CMK (cell line): ENCODE results near the gene PARVG.

Experiments used
- DNase-seq: peaks from one replicate; pipeline ENCODE4 v3.0.0-alpha.2; 2010; ENCODE audit warnings: low read depth

Gene PARVG

DNA sequence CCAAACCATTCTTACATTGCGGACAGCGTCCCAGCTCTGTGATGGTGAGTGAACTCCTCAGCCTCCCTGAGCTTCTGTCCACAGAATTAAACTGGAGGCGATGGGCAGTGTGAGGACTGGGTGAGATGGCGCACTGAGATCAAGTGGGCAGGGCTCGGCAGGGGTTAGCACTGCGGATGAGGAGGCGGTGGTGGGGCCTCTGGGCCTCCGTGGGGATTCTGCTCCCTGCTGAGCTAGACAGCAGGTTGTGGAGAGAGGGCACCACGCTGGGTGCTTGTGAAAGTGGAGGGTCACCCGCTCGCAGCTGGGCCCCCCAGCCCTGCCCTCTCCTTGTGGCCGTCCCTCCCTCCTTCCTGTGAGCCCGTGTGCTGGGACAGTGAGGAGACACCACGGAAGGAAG is 25.6 kb upstream of the PARVG start:
- no peak for DNase-seq

GRCh38 chr22:44157916-44158618 is 22.7 kb upstream of the PARVG start:
- DNase-seq: no peak

- no peak for DNase-seq
These were observed 21.9 kb upstream of the PARVG start for GRCh38 chr22:44158816-44159215.

DNA sequence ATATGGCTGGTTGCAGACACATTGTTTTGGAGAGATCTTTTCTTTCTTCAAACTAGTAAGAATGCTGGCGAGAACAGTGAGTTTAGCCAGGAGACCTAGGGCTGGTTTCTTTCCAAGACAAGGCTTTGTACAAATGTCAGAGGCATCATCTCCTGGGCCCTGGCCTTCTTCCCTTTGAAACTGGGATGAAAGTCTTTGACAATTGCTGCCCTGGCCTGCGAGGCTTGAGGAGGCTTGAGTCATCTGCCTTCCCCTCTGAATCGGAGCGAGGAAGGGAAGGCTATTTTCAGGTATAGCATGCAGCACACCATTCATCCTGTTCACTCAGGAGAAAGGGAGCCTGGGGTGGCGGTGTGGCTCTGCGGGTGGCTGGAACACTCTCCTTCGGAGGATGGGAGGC is 21.5 kb upstream of the PARVG start:
- no peak for DNase-seq

DNA sequence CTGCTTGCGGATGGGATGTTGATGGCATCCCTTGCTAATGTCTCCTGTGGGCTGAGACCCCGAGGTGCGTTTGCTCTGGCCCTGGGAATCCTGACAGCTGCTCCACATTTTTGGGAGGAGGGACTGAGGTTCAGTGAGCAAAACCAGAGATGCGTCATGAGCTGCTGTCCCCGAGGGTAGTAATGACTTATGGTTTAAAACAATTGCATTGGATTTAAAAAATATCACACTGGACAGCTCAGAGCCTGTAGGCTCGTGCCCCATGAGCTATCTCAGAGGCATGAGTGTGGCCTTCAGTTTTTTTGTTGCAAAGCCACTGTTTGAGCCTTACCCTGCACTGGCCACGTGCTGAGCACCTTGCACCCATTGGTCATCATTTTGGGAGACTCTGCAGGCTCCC is 20.9 kb upstream of the PARVG start:
- DNase-seq: no peak

DNA sequence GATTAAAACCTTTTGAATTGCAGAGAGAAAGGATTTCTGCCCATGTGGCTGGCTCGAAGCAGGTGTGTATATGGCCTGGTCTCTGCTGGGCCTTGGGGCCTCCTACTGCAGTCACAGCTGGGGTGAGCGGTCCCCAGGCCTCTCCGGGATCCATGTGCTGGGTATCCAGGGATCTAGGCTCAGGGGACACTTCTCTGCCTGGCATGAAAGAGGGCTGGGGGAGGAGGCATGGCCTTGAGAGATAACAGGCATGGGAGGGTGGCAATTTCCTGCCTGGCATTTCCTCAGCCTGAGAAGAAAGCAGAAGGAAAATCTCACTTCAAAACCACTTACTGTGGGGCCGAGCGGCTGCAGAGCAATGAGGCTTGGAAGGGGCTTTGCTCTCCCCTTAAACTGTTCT is 20.3 kb upstream of the PARVG start:
- DNase-seq: no peak

GRCh38 chr22:44161673-44162072 is 19.1 kb upstream of the PARVG start:
- no peak for DNase-seq

DNA sequence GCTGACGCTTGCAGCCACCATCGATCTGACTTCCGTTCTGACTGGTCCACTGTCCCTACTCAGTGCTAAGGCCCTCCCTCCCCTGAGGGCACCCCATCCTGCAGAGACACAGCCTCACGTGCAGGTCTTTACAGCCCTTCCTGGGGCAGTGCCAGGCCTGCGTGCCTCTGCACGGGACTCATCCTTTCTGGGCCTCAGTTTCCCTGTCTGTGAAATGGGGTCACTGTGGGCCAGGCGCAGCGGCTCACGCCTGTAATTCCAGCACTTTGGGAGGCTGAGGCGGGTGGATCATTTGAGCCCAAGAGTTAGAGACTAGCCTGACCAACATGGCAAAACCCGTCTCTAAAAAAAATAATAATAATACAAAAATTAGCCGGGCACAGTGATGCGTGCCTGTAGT is 17.8 kb upstream of the PARVG start:
- DNase-seq: no peak

DNA sequence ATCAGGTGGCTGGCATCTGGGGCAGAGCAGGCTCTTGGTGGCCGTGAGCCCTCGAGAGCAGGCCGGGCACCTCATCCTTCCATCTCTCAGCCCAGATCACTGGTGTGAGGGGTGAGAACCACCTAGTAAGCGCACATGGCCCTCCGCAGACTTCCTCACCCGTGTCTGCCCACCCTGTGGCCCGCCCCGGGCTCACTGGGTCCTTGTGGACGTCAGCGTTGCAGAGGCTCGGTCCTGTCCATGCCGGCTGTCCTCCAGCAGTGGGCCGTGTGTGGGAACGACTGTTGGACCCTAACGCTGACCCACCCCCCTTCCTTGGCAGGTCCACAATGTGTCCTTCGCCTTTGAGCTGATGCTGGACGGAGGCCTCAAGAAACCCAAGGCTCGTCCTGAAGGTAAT is 17.2 kb upstream of the PARVG start:
- DNase-seq: no peak

DNA sequence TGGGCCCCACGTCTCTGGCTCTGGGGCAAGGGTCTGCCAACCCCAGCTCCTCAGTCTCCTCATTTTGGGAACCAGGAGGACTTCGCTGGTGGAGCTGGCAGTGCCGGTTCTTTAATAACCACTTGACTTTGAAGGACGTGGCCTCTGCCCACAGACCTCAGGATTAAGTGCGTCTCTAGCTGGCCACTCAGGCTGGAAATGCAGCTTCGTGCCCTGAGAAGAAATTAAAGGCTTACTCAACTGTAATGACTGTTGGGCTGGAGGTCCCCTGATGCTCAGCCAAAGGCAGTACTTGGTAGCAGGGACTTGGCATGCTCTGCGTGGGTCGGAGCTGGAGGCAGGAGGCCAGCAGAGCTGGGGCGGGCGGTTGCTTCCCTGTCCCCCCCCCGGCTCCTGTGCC is 16.7 kb upstream of the PARVG start:
- DNase-seq: no peak

DNA sequence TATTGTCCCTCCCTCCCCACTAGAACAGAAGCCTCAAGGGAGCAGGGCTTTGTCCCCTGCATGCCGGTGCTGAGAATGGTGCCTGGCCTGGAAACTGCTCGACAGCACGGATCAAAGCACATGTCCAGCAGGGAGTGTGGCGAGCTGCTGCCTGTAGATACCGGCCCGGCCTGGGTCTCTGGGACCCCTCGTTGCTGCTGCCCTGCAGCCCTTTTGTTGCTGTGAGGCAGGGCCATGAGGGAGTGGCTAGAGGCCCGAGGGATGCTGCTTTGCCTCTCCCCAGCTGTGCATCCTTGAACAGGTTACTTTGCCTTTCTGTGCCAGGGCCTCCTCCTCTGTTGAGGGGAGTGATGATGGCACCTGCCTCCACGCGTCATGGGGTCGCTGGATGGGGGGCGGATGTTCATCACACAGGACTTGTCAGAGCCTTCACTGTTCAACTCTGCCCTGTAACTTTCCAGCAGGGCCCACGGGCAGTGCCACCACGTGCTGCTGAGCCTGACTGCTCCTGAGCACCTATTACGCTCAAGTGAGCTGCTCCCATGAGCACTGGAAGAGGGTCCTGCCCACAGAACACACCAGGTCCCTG is 15.3 kb upstream of the PARVG start:
- no peak for DNase-seq

DNA sequence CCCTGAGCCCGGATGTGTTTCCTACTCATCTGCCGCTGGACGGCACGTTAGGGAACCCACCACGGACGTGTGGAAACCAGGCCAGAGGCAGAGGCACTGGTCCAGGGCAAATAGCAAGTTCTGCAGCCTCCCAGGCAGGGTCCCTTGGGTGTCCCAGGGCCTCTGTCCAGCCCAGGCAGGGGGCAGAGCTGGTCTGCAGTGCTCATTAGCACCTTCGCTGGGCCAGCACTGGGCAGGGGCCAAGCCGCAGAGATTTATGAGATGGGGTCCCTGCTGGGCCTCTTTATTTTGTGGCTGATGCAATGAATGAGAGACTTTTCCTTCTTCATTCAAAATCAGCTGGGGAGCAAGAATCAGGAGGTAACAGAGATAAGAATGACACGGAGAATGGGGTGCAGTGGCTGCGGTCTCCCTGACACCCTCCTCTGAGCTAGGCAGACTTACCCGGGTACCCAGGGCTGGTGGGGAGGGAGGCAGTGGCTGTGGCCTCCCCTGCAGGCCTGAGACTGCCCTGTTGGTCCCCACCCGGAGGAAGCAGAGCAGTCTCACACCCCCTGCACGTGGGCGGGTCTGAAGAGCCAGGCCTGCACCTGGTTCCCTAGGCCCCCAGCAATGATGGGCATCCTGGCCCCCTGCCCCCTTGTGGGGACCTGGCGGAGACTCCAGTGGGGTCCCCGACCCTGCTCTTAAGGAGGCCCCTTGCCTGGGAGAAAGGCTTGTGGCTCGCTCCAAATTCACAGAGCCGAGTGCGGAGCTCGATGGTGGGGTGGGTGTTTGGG is 14.0 kb upstream of the PARVG start:
- DNase-seq: no peak

DNA sequence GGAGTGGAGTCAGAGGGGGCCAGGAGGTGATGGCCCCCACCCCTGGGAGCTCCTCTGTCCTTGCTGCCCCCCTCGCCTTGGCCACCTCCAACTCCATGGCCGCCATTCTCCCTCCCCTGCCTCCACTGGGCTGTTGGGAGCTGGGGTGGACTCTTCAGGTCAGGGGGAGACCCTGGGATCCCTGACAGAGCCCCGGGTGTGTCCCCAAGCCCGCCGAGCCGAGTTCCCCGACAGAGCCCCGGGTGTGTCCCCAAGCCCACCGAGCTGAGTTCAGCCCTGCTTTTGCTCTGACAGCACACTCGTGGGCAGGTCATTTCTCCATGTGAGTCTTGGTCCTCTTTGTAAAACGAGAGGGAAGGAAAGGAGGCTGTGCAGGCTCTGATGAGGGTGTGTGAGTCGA is 13.2 kb upstream of the PARVG start:
- DNase-seq: no peak

GRCh38 chr22:44168206-44168605 is 12.5 kb upstream of the PARVG start:
- DNase-seq: no peak

GRCh38 chr22:44170470-44170869 is 10.3 kb upstream of the PARVG start:
- no peak for DNase-seq

DNA sequence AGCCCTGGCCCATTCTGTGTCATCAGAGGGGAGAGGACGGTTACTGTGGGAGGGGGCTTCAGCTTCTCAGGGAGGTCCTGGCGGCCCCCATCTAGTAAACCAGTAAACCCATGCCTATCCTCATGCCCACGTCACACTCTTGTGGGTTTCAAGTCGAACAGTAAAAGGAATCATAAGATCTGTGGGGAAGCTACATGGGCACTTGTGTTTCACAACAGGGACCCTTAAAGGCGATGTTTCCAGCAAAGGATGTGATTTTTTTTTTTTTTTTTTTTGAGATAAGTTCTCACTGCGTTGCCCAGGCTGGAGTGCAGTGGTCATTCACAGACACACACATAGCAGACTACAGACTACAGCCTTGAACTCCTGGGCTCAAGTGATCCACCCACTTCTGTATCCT is 9.2 kb upstream of the PARVG start:
- no peak for DNase-seq

DNA sequence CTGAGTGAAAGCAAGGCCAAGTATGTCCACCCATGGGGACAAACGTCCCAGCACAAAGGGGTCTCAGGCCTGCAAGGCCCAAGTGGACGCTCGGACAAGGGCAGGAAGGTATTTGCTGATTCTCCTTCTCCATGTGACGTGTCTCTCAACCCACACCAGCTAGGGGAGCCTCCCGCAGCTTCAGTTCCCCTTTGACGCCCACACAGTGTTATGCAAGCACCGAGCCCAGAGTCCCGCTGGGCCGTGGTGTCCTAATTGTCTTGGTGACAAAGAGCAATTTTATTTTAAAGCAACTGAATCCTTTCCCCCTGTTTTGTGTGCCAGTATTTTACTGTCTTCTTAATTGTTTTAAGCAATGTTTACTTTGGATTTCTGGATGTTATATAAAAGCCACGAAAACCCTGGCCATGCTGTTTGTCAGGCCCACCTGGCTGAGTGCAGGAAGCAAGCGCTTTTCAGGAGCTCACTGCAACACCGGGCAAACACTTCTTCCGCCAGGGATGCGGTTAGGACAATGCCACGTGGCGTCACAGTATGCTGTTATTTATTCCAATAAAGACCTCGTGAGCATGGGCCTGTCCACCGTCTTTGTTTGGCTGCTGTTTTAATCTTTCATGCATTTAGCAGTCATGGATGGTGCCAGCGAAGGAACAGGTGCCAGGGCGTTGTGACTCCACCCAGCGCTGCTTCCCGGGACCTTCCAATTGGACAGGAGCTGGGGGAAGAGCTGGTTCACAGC is 8.2 kb upstream of the PARVG start:
- no peak for DNase-seq

- no peak for DNase-seq
These were observed 7.6 kb upstream of the PARVG start for GRCh38 chr22:44173154-44173553.

DNA sequence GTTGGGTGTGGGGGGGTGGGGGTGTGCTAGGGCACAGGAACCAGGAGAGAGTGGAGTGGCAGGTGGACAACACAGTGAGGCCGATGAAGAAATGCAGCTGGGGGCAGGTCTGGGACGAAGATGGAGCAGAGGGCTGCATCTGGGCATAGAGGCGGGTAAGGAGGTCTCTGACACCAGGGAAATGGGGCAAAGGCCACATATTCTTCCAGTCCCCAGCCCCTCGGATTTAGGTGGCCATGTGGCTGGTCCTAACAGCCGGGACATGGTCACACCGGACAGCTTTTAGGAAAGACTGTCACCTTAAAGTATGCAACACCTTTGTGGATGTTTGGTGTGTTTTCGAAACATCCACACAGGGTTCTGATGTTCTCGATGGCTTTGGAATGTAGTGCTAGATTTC is 5.0 kb upstream of the PARVG start:
- no peak for DNase-seq

DNA sequence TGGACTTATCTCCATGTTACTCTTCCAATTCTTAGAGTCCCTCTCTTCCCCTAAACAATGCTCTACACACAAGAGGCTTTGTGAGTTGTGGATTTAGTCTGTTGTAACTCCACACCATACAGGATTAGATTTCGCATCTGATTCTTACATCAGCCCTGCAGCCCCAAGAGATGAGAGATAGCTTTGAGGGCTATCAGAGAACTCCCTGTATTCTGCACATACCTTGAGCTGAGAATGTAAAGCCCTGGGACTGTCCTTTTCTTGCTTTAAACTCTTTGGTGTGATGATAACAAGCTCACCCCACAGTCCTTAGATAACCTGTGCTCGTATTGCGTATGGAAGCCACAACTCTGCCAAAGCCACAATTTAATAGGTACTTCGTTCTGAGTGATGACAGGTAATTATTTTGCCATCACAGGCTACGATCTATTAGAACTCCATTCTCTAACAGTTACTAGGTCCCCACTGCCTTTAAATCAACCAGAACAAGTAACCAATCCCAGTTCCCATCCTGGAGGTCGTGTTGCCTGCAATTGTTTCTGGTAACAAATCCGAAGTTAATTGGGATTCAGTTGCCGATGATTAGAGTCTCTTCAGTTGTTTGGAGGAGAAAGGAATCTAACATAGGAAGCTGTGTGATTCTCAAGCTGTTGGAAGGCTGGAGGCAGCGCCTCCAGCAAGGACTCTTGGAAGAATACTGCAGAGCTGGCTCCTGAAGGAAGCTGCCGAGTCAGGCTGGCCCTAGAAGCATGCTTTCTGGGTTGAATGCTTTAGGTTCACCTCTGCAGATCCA is 1.3 kb upstream of the PARVG start:
- no peak for DNase-seq

GRCh38 chr22:44179989-44180705 is 578 bp upstream of the PARVG start:
- DNase-seq: no peak
